Measurements from ENCODE around the gene ZNF423.

The ZNF423 gene

DNA sequence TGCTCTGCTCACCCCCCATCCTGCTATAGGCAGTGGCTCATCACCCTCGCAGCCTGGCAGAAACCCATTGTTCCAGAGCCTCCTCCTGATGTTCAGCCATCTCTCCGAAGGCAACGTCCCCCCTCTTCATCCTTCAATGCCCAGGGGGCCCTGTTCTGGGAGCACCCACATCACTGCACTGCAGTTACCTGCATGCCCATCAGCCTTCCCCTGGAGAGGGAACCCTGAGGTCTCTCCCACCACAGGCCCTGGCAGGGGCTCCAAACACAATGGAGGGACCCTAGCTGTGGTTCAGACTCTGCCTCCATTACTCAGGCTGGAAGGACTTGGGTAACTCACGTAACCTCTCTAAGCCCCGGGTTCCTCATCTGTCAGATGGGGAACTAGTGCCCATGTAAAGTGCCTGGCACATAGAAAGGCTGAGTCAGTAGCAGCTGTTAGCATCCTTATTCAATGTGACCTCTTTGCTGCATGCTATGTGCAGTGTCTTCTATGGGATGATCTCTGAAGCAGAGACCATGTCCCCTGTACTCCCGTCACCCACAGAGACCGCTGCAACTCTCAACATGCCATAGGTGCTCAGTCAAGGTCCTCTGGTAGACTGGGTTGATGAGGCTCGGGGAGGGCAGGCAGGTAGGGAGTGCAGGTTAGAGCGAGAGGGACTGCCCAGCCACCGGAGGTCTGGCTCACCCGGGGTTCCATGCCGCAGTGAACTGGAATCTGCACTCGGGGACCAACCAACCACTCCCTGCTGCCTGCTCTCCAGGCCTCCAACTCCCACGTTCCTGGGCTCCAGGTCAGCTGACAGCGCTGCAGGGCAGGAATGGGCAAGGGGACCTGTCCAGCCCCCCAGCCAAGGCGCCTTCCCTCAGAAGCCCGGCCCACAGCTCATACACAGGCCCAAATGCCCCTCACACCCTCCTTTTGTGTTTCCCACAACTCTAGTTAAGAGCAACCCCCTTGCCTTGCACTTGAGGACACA lies 233.2 kb downstream of the ZNF423 start:
- no peak for DNase-seq (ENCODE audit: low spot score)

DNA sequence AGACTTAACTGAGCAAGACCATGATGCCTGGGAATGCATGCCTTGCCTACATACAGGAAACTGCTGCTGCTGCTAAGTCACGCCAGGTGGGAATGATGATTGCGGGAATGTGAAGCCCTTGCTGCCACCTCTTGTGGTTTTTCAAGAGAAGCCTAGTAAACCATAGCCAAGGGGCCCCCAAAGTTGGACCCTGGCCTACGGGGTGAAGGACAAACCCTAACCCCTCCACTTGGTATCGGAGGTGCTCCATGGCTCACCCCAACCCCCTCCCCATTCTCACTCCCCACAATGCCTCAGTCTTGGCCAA lies 233.9 kb downstream of the ZNF423 start:
- no peak for DNase-seq (ENCODE audit: low spot score)

DNA sequence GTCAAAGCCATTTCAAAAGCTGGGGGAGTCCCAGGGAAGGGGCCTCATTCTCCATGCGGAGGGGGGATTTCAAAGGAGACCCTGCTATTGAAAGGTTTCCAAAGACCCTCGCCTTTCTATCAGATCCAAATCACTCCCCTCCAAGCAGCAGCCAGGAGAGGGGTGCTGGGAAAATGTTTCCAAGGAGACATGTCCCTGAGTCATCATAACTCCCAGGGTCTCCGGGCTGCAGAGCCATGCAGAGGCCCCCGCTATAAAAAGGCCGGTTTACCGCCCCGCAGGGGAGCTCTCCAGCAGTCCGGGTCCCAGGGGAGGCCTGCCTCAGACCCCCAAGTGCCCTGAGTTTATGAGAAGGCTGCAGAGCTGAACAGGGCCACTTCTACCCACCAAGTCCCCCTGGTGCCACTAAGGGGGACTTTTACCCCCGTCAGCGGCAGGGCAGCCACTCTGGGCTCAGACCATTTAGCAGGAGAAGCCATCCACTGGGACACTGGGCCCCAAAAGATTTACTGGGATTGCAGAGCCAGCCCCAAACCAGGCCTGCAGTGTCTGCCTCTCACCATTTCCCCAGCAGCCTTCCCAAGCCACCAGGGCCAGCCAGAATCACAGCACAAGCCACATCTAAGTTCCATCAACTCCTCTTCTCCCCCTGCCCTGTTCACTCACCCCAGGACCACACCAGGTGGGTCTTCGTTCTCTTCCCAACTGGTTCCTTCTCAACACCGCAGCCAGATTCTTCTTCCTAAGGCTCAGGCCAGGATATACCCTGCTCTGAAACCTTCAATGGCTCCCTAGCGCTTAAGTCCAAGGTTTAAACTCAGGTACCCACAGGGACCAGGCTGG lies 234.4 kb downstream of the ZNF423 start:
- DNase-seq (ENCODE audit: low spot score): no peak

DNA sequence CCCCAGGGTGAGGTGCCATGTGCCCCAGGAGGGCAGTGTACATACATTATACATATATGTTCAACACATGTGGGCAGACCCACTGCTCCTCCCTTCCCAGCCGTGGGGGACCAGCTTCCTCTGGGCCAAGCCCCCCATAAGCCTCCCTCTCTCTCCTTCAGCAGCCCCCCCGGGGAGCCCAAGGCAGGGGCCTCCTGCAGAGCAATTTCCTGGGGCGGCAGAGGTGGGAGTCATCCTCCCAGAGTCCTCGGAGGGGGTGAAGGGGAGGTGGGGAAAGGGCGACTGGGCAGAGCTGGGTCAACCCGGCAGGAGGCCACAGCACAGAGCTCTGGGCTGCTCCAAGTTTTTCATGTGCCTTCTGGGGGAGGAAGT lies 235.1 kb downstream of the ZNF423 start:
- no peak for DNase-seq (ENCODE audit: low spot score)

DNA sequence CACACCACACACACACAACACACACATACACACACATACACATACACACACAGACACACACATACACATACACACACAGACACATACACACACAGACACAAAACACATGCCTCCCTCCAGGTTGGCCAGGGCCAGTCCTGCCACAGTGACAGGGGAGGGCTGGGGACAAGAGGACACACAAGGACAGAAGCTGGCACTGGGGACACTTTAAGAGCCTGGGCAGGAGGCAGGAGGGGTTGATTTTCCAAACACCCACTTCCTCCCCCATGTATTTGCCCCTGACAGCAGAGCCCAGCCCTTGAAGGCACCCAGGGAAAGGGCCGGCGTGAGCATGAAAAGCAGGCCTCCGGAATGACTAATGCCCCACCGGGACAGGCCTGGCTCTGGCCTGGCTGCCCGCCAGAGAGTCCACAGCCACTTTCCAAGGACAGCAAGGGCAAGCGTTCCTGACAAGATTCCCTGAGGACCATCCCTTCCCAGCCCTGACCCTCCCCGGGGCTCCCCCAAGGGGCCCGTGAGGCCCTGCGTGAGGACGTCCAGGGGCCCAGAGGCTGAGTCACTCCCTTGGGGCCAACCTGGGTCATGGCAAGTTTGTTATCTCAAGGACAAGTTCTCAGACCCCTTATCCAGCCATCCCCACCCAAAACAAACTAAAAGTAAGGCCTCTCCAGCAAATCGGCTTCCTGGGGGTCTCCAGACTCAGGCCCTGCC lies 235.6 kb downstream of the ZNF423 start:
- no peak for DNase-seq (ENCODE audit: low spot score)

DNA sequence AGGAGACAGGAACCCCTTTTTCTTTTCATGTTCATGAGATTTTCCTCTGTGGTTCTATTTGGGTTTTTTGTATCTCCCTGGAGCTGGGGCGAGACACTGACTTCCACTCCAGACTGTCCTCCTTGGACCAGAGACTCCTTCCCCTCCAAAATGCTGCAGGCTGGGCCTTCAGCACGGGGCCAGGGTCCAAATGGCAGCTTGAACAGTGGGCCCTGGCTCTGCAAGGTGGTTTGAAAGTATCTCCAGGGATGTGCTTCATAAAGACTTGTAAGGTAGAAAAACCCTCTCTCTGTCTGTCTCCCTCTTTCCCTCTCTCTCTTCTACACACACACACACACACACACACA lies 236.1 kb downstream of the ZNF423 start:
- DNase-seq (ENCODE audit: low spot score): no peak

DNA sequence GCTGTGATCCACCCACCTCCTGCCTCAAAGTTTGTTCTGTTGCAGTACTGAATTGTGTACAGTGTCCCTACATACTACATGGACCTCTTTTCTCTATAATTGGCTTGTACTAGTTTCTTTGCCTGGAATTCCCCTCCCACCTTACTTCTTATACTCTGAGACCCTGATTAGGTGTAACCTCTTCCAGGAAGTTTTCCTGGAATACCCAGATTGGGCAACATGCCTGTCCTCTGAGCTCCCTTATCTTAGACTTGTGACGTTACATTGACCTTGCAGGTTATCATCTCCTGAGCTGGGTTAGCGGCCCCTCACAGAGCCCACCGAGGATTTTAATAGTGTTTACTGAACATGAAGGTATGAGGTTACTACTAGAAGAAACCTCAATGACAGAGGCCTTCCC lies 237.0 kb downstream of the ZNF423 start:
- no peak for DNase-seq (ENCODE audit: low spot score)

DNA sequence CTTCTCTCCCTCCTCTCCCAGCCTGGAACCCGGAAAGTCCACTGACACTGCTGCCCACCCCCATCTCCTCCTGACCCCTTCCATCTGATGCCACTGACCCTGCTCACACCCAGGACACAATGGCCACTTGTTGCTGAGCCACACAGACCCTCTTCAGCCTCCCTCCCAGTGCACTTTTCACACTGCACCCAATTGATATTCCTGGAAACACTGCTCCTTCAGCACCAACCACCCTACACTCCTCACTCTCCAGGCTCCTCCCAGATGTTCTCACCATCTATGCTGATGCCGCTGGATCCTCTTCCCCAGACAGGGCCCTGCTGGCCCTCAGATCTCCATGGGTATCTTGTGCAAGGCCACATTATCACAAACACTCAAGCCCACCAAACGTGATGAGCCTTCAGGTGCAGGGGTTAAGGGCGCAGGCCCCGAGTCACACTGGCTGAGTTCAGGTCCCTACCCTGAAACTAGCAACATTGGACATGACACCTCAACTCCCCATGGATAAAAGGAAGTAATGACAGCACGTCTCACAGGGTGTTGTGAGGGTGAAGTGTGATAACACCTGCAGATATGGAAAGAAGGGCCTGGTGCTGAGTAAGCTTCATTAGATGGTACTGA lies 238.1 kb downstream of the ZNF423 start:
- no peak for DNase-seq (ENCODE audit: low spot score)

DNA sequence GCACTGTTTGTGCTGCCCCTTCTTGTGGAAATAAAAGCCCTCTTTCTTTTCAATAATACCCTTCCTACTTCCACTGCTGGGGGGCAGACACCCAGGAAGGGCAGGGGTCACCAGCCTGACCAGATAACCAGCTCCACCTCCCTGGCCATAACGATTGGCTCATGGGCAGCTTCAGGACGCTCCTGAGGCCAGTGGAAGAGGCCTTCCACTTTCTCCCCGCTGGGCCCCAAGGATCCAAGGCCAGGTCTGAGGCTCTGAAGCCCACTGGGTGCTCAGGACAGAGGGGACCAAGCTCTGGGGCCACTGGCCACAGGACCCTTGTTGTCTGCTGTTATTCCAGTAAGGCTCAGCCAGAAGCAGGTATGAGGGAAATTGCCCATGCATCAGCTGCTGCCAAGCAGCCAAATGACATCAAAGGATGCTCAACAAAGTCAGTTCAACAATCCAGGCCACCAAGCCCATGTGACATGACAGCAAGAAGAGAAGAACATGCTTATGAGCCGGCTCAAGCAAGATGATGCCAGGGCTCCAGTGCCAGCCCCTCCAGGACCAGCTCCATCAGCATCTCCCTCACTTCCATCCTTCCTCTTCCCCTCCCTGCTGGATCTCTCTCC lies 238.8 kb downstream of the ZNF423 start:
- no peak for DNase-seq (ENCODE audit: low spot score)

DNA sequence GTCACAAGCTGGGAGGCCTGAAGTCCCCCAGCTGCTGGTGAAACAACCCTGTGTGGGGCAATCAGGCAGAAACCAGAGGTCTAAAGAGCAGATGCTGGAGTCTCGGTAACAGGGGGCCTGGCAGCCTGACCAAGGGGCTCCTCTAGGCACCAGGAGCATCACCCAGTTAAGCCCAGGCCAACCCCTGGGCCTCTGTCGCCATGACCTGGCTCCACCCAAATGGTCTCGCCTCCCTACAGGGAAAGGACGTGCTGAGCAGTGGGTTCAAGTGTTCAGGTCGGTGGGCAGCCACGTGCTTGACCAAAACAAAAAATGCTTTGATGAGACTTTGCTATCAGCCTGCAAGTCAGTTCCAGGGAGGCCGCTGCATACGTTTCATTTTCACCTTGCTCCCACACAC lies 240.3 kb downstream of the ZNF423 start:
- DNase-seq (ENCODE audit: low spot score): no peak

DNA sequence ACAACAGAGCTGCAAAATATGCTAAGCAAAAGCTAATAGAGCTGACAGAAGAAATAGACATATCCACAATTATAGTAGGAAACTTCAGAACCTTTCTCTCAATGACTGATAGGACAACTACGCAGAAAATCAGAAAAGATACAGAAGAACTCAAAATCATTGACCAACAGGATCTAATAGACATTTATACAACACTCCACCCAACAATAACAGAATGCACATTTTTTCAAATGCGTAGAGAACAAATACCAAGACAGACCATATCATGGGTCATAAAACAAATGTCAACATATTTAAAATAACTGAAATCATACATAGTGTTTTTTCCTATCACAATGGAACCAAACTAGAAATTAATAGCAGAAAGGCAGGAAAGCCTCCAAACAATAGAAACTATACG lies 244.9 kb downstream of the ZNF423 start:
- no peak for DNase-seq (ENCODE audit: low spot score)

DNA sequence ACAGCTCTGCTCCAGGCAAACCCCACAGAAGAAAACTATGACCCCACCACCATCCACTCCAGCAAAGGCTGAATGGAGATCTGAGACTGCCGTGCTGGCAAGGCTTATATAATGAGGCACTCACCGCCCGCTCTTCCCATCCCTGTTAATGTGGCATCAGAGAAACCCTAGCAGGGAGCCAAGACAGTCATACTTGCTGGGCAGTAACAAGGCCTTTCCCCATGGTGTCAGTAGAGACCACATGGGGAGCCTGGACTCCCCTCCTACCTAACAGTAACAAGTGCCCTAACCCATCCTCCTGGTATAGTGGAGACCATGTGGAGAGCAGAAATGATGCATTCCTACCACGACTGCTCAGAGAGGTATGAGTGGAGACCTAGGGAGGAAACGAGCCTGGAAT lies 247.1 kb downstream of the ZNF423 start:
- DNase-seq (ENCODE audit: low spot score): no peak

DNA sequence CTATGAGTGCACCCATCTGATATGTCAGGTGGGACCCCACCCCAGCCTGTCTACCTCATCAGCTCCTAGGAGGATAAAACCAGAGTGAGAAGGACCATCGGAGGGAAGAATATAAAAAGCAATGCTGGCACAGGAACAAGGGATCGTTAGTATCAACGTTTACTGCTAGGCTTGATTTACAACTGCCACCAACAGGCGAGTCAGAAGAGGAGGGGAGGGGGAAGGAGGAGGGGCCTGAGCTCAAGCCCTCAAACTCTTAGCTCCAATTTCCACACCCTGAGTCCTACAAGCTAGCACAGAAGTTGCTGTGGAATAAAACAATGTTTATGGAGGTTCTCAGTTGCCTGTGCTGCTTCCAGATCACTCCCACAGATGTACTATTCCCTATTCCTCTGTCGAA lies 247.8 kb downstream of the ZNF423 start:
- no peak for DNase-seq (ENCODE audit: low spot score)

DNA sequence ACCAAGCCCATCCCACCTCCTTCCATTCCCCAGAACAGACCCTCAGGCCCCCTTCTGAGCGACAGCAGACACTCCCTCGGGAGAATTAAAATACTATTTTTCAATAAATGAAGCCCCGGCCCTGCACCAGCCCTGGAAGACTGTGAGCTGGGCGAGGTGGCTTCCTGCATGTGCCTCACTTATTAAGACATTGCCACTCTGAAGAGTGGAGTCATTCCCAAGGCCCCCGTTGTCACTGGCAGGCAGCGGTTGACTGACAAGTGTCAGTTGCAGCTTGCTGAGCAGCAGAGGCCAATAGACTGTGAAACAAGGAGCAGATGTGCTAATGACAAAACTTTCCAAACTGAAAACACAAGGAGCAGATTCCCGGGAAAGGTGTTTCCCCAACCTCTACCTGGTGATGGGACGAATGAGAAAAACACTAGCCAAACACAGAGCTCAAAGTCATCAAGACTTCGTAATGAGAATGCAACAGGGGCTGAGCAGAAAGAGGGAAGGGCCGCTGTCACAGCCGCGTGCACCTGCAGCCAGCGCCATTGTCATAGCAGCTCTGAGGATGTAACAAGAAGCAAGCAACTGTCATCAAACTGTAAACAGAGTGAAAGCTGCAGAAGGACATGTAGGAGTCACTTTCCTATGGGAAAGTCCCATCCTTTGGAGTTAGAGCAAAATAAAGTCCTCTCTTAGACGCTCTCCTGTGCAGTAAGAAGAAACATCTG lies 250.2 kb downstream of the ZNF423 start:
- DNase-seq (ENCODE audit: low spot score): no peak

DNA sequence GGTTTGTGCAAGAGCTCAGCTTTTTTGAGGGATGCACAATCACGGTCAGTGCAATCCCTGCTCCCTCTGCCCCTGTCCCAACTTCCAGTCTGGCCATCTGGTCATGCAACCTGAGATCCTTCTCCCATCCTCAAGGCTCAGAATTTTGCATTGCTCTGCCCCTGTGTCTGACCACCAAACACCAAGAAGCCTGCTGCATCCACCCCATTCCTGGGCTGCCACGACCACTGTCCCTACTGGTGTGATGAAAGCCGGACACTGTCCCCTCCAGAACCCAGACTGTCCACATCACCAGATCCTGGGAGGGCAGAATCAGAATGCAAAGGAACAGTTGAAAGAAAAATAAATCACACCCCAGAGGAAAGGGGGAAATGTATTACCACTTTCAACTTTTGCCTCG lies 251.3 kb downstream of the ZNF423 start:
- no peak for DNase-seq (ENCODE audit: low spot score)

DNA sequence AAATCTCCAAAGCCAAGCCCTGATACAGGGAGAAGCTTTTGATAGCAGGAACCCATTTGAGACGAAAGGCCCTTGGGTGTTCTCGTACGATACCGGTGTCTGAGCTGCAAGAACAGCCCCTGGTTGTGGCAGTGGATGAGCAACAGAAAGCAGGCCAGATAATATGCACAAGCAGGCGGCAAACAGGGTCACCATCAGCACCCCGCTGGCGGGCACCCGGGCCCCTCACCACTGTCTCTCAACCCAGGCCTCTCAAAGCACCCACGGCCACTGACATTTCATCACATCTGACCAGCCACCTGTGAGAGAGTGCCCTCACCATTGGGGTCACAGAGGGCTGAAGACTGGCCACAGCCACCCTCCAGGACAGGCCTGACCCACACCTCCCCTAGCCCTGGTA lies 252.0 kb downstream of the ZNF423 start:
- DNase-seq (ENCODE audit: low spot score): no peak

DNA sequence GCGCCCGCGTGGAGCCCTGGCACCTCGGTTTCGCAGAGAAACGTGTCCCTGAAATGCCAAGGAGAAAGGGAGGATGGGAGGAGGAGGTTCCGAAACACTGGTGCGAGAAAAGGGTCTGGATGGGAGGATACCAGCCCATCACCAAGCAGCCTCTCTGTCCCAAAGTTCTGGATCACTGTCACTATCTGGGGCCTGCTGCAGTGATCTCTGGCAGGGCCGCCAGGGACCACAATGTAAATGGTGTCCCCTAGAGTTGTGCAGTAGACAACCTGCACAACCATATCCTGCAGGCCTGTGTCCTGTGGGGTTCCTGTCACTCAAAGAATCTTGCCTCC lies 253.0 kb downstream of the ZNF423 start:
- no peak for DNase-seq (ENCODE audit: low spot score)

DNA sequence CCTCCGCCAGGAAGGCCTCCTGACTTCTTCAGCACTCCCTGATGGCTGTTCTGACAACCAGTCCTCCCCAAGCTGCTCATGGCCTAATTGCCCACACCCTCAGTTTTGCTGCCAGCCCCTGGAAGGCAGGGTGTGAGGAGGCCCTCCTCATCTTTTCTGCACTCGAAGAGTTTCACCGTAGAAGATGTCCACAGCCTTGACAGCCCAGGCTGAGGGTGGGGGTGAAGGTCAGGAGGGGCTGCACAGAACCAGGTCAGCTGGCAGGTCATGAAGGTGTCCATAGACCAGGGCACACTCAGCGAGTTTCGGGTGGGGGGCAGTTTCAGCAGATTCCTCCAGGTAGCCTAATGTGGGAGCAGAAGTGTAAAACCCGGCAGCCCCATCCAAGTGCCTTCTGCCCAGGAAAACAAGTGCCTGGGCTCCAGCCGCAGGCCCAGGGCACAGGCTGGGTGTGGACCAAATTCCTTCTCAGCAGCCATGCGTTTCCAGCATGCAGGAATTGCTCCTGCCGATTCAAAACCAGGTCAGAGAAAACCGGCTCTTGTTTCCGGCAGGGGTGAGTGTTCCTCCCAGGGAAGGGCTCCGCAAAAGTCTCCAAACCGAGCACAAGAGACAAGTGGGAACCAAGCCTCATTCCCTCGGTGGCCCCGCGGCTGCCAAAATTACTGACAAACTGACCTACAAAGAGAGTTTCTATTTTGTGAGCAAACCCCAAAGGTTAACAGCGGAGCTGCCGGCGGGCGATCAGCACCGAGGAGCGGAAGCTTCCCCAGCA lies 253.5 kb downstream of the ZNF423 start:
- no peak for DNase-seq (ENCODE audit: low spot score)

DNA sequence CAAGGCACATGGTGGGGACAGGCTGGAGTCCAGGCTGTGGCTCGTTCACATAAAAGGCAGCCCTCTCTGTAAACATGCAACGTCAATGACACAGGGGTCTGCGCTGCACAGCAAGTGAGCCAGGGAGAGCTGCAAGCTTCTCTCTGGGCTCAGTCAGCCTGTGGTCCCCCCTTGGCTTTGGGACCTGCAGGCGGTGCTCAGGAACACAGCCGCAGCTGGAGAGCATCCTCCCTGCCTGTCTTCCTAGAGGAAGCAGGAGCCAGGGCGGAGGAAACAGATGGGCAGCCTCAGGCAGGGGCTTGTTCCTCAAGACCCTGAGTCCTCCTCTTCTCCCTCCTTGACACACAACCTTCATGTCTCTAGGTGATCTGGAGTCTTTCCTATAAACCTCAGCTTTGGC lies 254.3 kb downstream of the ZNF423 start:
- no peak for DNase-seq (ENCODE audit: low spot score)

DNA sequence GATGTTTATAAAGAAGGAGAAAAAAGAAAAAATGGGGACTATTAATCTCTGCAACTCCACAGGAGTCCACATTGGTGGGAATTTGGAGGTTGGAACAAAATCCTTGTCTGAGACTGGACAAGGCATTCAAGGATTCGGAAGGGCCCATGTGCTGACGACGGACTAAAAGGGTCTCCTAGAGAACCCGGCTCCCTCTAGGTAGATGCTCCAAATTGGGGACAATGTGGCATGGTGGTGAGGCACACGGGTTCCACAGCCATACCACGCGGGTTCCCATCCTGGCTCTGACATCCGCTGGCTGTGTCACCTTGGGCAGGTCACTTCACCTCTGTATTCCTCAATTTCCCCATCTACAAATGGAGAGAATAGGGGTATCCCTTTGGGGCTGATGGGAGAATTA lies 254.9 kb downstream of the ZNF423 start:
- DNase-seq (ENCODE audit: low spot score): no peak

DNA sequence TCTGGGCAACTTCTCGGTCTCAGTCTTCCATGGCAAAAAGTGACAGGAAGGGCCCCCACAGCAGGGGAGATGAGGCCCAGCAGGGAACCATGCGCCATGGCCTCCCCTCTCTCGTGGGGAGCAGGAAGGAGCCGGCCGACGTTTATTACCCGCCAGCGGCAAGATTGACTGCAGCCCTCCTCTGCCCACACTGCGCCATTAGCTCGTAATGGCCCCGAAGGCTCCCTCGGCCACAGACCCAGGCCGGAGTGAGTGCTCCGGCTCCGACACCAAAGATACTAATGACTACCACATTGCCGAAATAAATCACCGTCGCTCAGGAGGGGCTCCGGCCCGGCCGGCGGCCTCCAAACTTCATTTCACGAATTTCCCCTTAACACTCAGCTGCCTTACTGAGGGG lies 255.4 kb downstream of the ZNF423 start:
- DNase-seq (ENCODE audit: low spot score): no peak

All from hematopoietic multipotent progenitor cell treated with erythropoietin and hydrocortisone succinate and interleukin-3 and kit ligand, for 17 days (in vitro differentiated cells).